H1 (cell line): Measurements from ENCODE around the gene SCN2A.

Source experiments
- ATF2 ChIP-seq: IDR thresholded peaks from 2 replicates; pipeline ENCODE4 v1.6.1; 2012; ENCODE audit warnings: low read length, inconsistent platforms
- BCL11A ChIP-seq, 2 experiments: IDR thresholded peaks; one replicate each; pipeline ENCODE4 v1.6.1; 2011; ENCODE audit warnings: low read depth in 2 of 2, low read length in 2 of 2, mild to moderate bottlenecking in 2 of 2
- CEBPB ChIP-seq: IDR thresholded peaks from 2 replicates; pipeline ENCODE4 v1.6.1; 2012; ENCODE audit warnings: low read depth, low read length
- CTCF ChIP-seq, 3 experiments: IDR thresholded peaks; 1 replicate in 2 of 3; 2 replicates in 1 of 3; pipeline versions ENCODE4 v1.5.1 to v1.6.1; 2011; ENCODE audit warnings: low read length in 3 of 3, mild to moderate bottlenecking in 3 of 3, inconsistent platforms in 2 of 3, low read depth in 1 of 3, moderate library complexity in 1 of 3; ENCODE audit not compliant: insufficient read depth in 1 of 3; ENCODE audit errors: control extremely low read depth in 1 of 3
- EZH2 ChIP-seq: fragments of 200-600 bp; sonication (generic); IDR thresholded peaks from 2 replicates; pipeline ENCODE4 v1.7.1; 2012; ENCODE audit warnings: low read depth, mild to moderate bottlenecking, moderate library complexity, low read length, inconsistent platforms; ENCODE audit not compliant: severe bottlenecking
- FOSL1 ChIP-seq: IDR thresholded peaks from 2 replicates; pipeline ENCODE4 v1.6.1; 2011; ENCODE audit warnings: mild to moderate bottlenecking, low read depth, low read length, moderate library complexity; ENCODE audit not compliant: insufficient read depth
- HDAC2 ChIP-seq, 2 experiments: fragments of 300-600 bp in 1 of 2; sonication (generic) in 1 of 2; IDR thresholded peaks; 2 replicates each; pipeline ENCODE4 v1.6.1; 2011 to 2012; ENCODE audit warnings: low read depth in 2 of 2, low read length in 2 of 2, mild to moderate bottlenecking in 2 of 2, moderate library complexity in 2 of 2, borderline replicate concordance in 1 of 2, inconsistent platforms in 1 of 2
- POLR2A ChIP-seq, 2 experiments: IDR thresholded peaks; 1 replicate in 1 of 2; 2 replicates in 1 of 2; pipeline ENCODE4 v1.6.1; 2011; ENCODE audit warnings: low read depth in 2 of 2, low read length in 2 of 2, mild to moderate bottlenecking in 2 of 2; ENCODE audit errors: control extremely low read depth in 1 of 2
- POLR2AphosphoS5 ChIP-seq: IDR thresholded peaks from 2 replicates; pipeline ENCODE4 v1.6.1; 2011; ENCODE audit warnings: low read depth, low read length
- RAD21 ChIP-seq, 2 experiments: IDR thresholded peaks in 1 of 2; conservative IDR thresholded peaks in 1 of 2; 2 replicates each; pipeline ENCODE4 v1.6.1; 2011; ENCODE audit warnings: low read depth in 2 of 2, low read length in 2 of 2, improper control_type of control experiment in 1 of 2, inconsistent platforms in 1 of 2, mild to moderate bottlenecking in 1 of 2, moderate library complexity in 1 of 2
- RXRA ChIP-seq: IDR thresholded peaks from 2 replicates; pipeline ENCODE4 v1.6.1; 2011; ENCODE audit warnings: low read depth, mild to moderate bottlenecking, low read length, moderate library complexity; ENCODE audit not compliant: insufficient read depth
- SAP30 ChIP-seq: fragments of 300-600 bp; sonication (generic); IDR thresholded peaks from 2 replicates; pipeline ENCODE4 v1.7.1; 2012; ENCODE audit warnings: low read length, moderate library complexity, mild to moderate bottlenecking, inconsistent platforms; ENCODE audit not compliant: insufficient read depth, insufficient replicate concordance
- SP1 ChIP-seq: IDR thresholded peaks from 2 replicates; pipeline ENCODE4 v1.6.1; 2011; ENCODE audit warnings: low read depth, low read length
- TEAD4 ChIP-seq: IDR thresholded peaks from 2 replicates; pipeline ENCODE4 v1.6.1; 2012; ENCODE audit warnings: low read depth, low read length, inconsistent platforms, mixed read lengths

GRCh38 chr2:165274698-165275097 is 35.5 kb downstream of the SCN2A start:
- TF ChIP-seq EZH2 = no peak
- no peak for TF ChIP-seq CTCF (IDR thresholded peaks at IDR 0.05; ENCODE audit: control extremely low read depth in 1 of 3, insufficient read depth in 1 of 3, low read depth in 1 of 3, low read length in 3 of 3)
- TF ChIP-seq ATF2 = no peak
- no peak for TF ChIP-seq POLR2A (IDR thresholded peaks at IDR 0.05; ENCODE audit: control extremely low read depth in 1 of 2, low read depth in 2 of 2, low read length in 2 of 2)
- no peak for TF ChIP-seq RXRA
- TF ChIP-seq SP1 = no peak
- TF ChIP-seq CEBPB = no peak
- TF ChIP-seq TEAD4 = no peak
- TF ChIP-seq SAP30 = no peak
- TF ChIP-seq FOSL1 = no peak
- no peak for TF ChIP-seq BCL11A (IDR thresholded peaks at IDR 0.05; ENCODE audit: low read depth in 2 of 2, low read length in 2 of 2)
- TF ChIP-seq POLR2AphosphoS5 = no peak
- no peak for TF ChIP-seq HDAC2 (IDR thresholded peaks at IDR 0.05; ENCODE audit: borderline replicate concordance in 1 of 2, low read depth in 2 of 2, low read length in 2 of 2)
- TF ChIP-seq RAD21 (IDR thresholded peaks at IDR 0.05 in 1 of 2, conservative IDR thresholded peaks at IDR 0.05 in 1 of 2; ENCODE audit: low read depth in 2 of 2, low read length in 2 of 2) = no peak
